H1 (cell line): ENCODE results near the gene THOC6. TPM values are rescaled to one million over a fixed set of nuclear protein-coding genes. Genes with fewer than 3 reads are reported as not detected.

Source experiments
- CTCF ChIA-PET: fragments of 300-600 bp; sonication (Branson Sonifier 250); formaldehyde crosslinking; loops from one replicate; lab custom pipeline; 2021; ENCODE audit not compliant: partially characterized antibody; lab: Charles Lee
- POLR2A ChIA-PET: fragments of 300-600 bp; sonication (Branson Sonifier 250); formaldehyde crosslinking; loops from one replicate; lab custom pipeline; 2021; ENCODE audit warnings: inconsistent platforms; ENCODE audit not compliant: partially characterized antibody; lab: Charles Lee
- DNase-seq, 2 experiments: peaks; one replicate each; pipeline versions ENCODE4 v3.0.0 to v3.0.0-alpha.2; 2010 to 2022; ENCODE audit warnings: low spot score in 2 of 2, low read depth in 1 of 2, mixed read lengths in 1 of 2
- FAIRE-seq: peaks from 2 replicates; lab custom pipeline; 2011; peaks lifted over from hg19 to GRCh38; lab: Jason Lieb, UNC
- H2AFZ ChIP-seq: 2 replicates; pipeline ENCODE4 v1.8.1; 2012; ENCODE audit warnings: low read length, inconsistent platforms
- H2AK5ac ChIP-seq: 2 replicates; pipeline ENCODE4 v1.6.1; 2013; ENCODE audit warnings: low read depth, low read length
- H2BK120ac ChIP-seq: replicated peaks from 2 replicates; pipeline ENCODE3; 2013; ENCODE audit warnings: low read depth, low read length, inconsistent platforms
- H2BK12ac ChIP-seq: 2 replicates; pipeline ENCODE4 v1.6.1; 2013; ENCODE audit warnings: low read depth, low read length
- H2BK15ac ChIP-seq: 2 replicates; pipeline ENCODE4 v1.6.1; 2013; ENCODE audit warnings: low read length
- H2BK20ac ChIP-seq: 2 replicates; pipeline ENCODE4 v1.6.1; 2013; ENCODE audit warnings: low read length
- H2BK5ac ChIP-seq: 2 replicates; pipeline ENCODE4 v1.6.1; 2013; ENCODE audit warnings: low read depth, low read length
- H3K14ac ChIP-seq: 2 replicates; pipeline ENCODE4 v1.6.1; 2013; ENCODE audit warnings: inconsistent platforms; ENCODE audit not compliant: insufficient read length
- H3K18ac ChIP-seq: 2 replicates; pipeline ENCODE4 v1.6.1; 2013; ENCODE audit warnings: low read length; ENCODE audit errors: extremely low read depth
- H3K23ac ChIP-seq: 2 replicates; pipeline ENCODE4 v1.6.1; 2013; ENCODE audit warnings: inconsistent platforms; ENCODE audit not compliant: insufficient read length
- H3K23me2 ChIP-seq: 2 replicates; pipeline ENCODE4 v1.6.1; 2013; ENCODE audit warnings: low read depth, low read length
- H3K27ac ChIP-seq: 2 replicates; pipeline ENCODE4 v1.6.1; 2011; ENCODE audit warnings: low read depth, low read length, inconsistent platforms
- H3K27me3 ChIP-seq, 4 experiments: replicated peaks in 1 of 4; 1 replicate in 1 of 4; 2 replicates in 3 of 4; pipeline versions ENCODE4 v1.6.1 to v1.8.1; 2011 to 2013; ENCODE audit warnings: low read length in 3 of 4, mild to moderate bottlenecking in 3 of 4, inconsistent platforms in 2 of 4, mixed read lengths in 2 of 4, moderate library complexity in 1 of 4; ENCODE audit not compliant: control insufficient read depth in 3 of 4, insufficient read depth in 3 of 4; ENCODE audit errors: extremely low read depth in 1 of 4
- H3K36me3 ChIP-seq, 4 experiments: 2 replicates each; pipeline versions ENCODE4 v1.6.1 to v1.8.1; 2011 to 2013; ENCODE audit warnings: mild to moderate bottlenecking in 4 of 4, low read length in 3 of 4, moderate library complexity in 2 of 4, control low read depth in 1 of 4, inconsistent platforms in 1 of 4; ENCODE audit not compliant: insufficient read depth in 4 of 4, control insufficient read depth in 2 of 4
- H3K4ac ChIP-seq: replicated peaks from 2 replicates; pipeline ENCODE3; 2013; ENCODE audit warnings: low read length, low read depth, mixed read lengths, inconsistent platforms; ENCODE audit not compliant: insufficient read length
- H3K4me1 ChIP-seq, 4 experiments: replicated peaks in 1 of 4; 1 replicate in 1 of 4; 2 replicates in 3 of 4; pipeline versions ENCODE4 v1.6.1 to v1.8.1; 2011 to 2013; ENCODE audit warnings: low read length in 3 of 4, inconsistent platforms in 2 of 4, mixed read lengths in 1 of 4; ENCODE audit not compliant: insufficient read depth in 4 of 4, control insufficient read depth in 3 of 4
- H3K4me2 ChIP-seq, 2 experiments: 2 replicates each; pipeline versions ENCODE4 v1.6.1 to v1.8.1; 2011 to 2013; ENCODE audit warnings: low read depth in 2 of 2, low read length in 2 of 2, control low read depth in 1 of 2, inconsistent platforms in 1 of 2, mild to moderate bottlenecking in 1 of 2; ENCODE audit not compliant: insufficient read depth in 1 of 2
- H3K4me3 ChIP-seq, 4 experiments: fragments of 200-600, 300-600 bp in 1 of 4; sonication (generic), shearing (Covaris generic), sonication (Bioruptor Twin) in 1 of 4; 2 replicates each; pipeline versions ENCODE4 v1.5.1 to v1.8.1; 2011 to 2016; ENCODE audit warnings: low read length in 4 of 4, low read depth in 3 of 4, control low read depth in 2 of 4, inconsistent platforms in 2 of 4, mild to moderate bottlenecking in 2 of 4, mixed read lengths in 1 of 4, moderate library complexity in 1 of 4; ENCODE audit not compliant: insufficient read depth in 2 of 4; ENCODE audit errors: extremely low read depth in 1 of 4
- H3K56ac ChIP-seq: replicated peaks from 2 replicates; pipeline ENCODE3; 2013; ENCODE audit warnings: low read depth, mild to moderate bottlenecking, mixed read lengths, low read length, inconsistent platforms; ENCODE audit not compliant: insufficient read length
- H3K79me1 ChIP-seq: 2 replicates; pipeline ENCODE4 v1.6.1; 2013; ENCODE audit warnings: low read depth, low read length, control low read depth
- H3K79me2 ChIP-seq, 2 experiments: 2 replicates each; pipeline versions ENCODE4 v1.6.1 to v1.8.1; 2012 to 2013; ENCODE audit warnings: low read length in 2 of 2, mild to moderate bottlenecking in 2 of 2, inconsistent platforms in 1 of 2; ENCODE audit not compliant: insufficient read depth in 2 of 2, control insufficient read depth in 1 of 2
- H3K9ac ChIP-seq, 4 experiments: replicated peaks in 1 of 4; 1 replicate in 1 of 4; 2 replicates in 3 of 4; pipeline versions ENCODE4 v1.6.1 to v1.8.1; 2011 to 2013; ENCODE audit warnings: low read depth in 3 of 4, low read length in 3 of 4, control low read depth in 2 of 4, mild to moderate bottlenecking in 2 of 4, moderate library complexity in 2 of 4, inconsistent platforms in 1 of 4; ENCODE audit errors: extremely low read depth in 1 of 4
- H3K9me3 ChIP-seq, 2 experiments: 2 replicates each; pipeline versions ENCODE4 v1.6.1 to v1.8.1; 2012 to 2013; ENCODE audit warnings: mild to moderate bottlenecking in 2 of 2, moderate library complexity in 2 of 2, control low read depth in 1 of 2, inconsistent platforms in 1 of 2, low read depth in 1 of 2, low read length in 1 of 2, mixed read lengths in 1 of 2; ENCODE audit not compliant: insufficient read depth in 2 of 2
- H4K20me1 ChIP-seq, 2 experiments: replicated peaks in 1 of 2; 2 replicates each; pipeline versions ENCODE3 to v1.8.1; 2011 to 2013; ENCODE audit warnings: inconsistent platforms in 2 of 2, low read length in 2 of 2, mild to moderate bottlenecking in 1 of 2; ENCODE audit not compliant: insufficient read depth in 2 of 2, control insufficient read depth in 1 of 2
- H4K5ac ChIP-seq: 2 replicates; pipeline ENCODE4 v1.6.1; 2013; ENCODE audit warnings: low read length, low read depth, mixed read lengths, inconsistent platforms; ENCODE audit not compliant: insufficient read length
- H4K8ac ChIP-seq: 2 replicates; pipeline ENCODE4 v1.8.0; 2013; ENCODE audit warnings: mild to moderate bottlenecking, moderate library complexity, low read length, inconsistent platforms; ENCODE audit not compliant: insufficient read depth; ENCODE audit errors: extremely low read depth
- H4K91ac ChIP-seq: replicated peaks from 2 replicates; pipeline ENCODE3; 2013; ENCODE audit warnings: low read length, mixed read lengths, inconsistent platforms; ENCODE audit not compliant: insufficient read length
- BCL11A ChIP-seq, 2 experiments: IDR thresholded peaks; one replicate each; pipeline ENCODE4 v1.6.1; 2011; ENCODE audit warnings: low read depth in 2 of 2, low read length in 2 of 2, mild to moderate bottlenecking in 2 of 2
- CREB1 ChIP-seq: IDR thresholded peaks from 2 replicates; pipeline ENCODE4 v1.6.1; 2012; ENCODE audit warnings: inconsistent platforms
- CTBP2 ChIP-seq: IDR thresholded peaks from 2 replicates; pipeline ENCODE4 v1.7.0; 2011; ENCODE audit warnings: borderline replicate concordance, mild to moderate bottlenecking, moderate library complexity, mixed read lengths, low read length; ENCODE audit not compliant: insufficient read depth, insufficient read length
- EGR1 ChIP-seq: IDR thresholded peaks from 2 replicates; pipeline ENCODE4 v1.6.1; 2011; ENCODE audit warnings: low read depth, low read length, borderline replicate concordance
- JUN ChIP-seq: IDR thresholded peaks from 2 replicates; pipeline ENCODE4 v1.6.1; 2011; ENCODE audit warnings: low read depth, mild to moderate bottlenecking, improper control_type of control experiment, low read length
- MAFK ChIP-seq: IDR thresholded peaks from 2 replicates; pipeline ENCODE4 v1.6.1; 2012; ENCODE audit warnings: low read depth, mild to moderate bottlenecking, improper control_type of control experiment, low read length
- POLR2AphosphoS5 ChIP-seq: IDR thresholded peaks from 2 replicates; pipeline ENCODE4 v1.6.1; 2011; ENCODE audit warnings: low read depth, low read length
- SAP30 ChIP-seq: fragments of 300-600 bp; sonication (generic); IDR thresholded peaks from 2 replicates; pipeline ENCODE4 v1.7.1; 2012; ENCODE audit warnings: low read length, moderate library complexity, mild to moderate bottlenecking, inconsistent platforms; ENCODE audit not compliant: insufficient read depth, insufficient replicate concordance
- SIX5 ChIP-seq: IDR thresholded peaks from 2 replicates; pipeline ENCODE4 v1.6.1; 2011; ENCODE audit warnings: mild to moderate bottlenecking, low read depth, low read length
- SP1 ChIP-seq: IDR thresholded peaks from 2 replicates; pipeline ENCODE4 v1.6.1; 2011; ENCODE audit warnings: low read depth, low read length
- YY1 ChIP-seq: IDR thresholded peaks from 2 replicates; pipeline ENCODE4 v1.6.1; 2011; ENCODE audit warnings: low read depth, mild to moderate bottlenecking, low read length
- WGBS, 2 experiments: shearing (Covaris generic) in 1 of 2; methylation state at CpG; one replicate each; pipeline versions ENCODE4 v1.1.6 to v1.1.7; 2013 to 2015; ENCODE audit warnings: low lambda C conversion rate in 2 of 2, mixed read lengths in 2 of 2, inconsistent platforms in 1 of 2, low coverage in 1 of 2, missing lambda C conversion rate in 1 of 2; ENCODE audit not compliant: insufficient replicate concordance in 2 of 2, insufficient coverage in 1 of 2, insufficient read length in 1 of 2; ENCODE audit errors: extremely low coverage in 1 of 2, missing lambda C conversion rate in 1 of 2; 5-methylcytosine and 5-hydroxymethylcytosine counted together
- polyA plus RNA-seq, 7 experiments: library from polyadenylated mRNA; depleted of rRNA in 3 of 7; stranded (reverse) in 5 of 7; unstranded in 2 of 7; fragments of >200 nt in 5 of 7; fragments of 200-250 nt in 2 of 7; gene quantifications; 1 replicate in 5 of 7; 2 replicates in 1 of 7; 4 replicates in 1 of 7; pipeline versions ENCODE4 v1.2.1 to v1.2.3, GENCODE V29; 2011 to 2013; ENCODE audit warnings: missing spikeins in 2 of 7, mixed read lengths in 2 of 7
- total RNA-seq: library from RNA; stranded (reverse); fragmentation: NEBNext Ultra II Directional; extraction: Animal tissue kit (Norgen Biotek cat#: 25700); gene quantifications from 2 replicates; pipeline ENCODE4 v1.2.1, GENCODE V29; 2021
- TF ChIP-seq, protein P1 (sequence below), 3 experiments: IDR thresholded peaks; 1 replicate in 2 of 3; 2 replicates in 1 of 3; pipeline versions ENCODE4 v1.5.1 to v1.6.1; 2011; ENCODE audit warnings: low read length in 3 of 3, mild to moderate bottlenecking in 3 of 3, inconsistent platforms in 2 of 3, low read depth in 1 of 3, moderate library complexity in 1 of 3; ENCODE audit not compliant: insufficient read depth in 1 of 3; ENCODE audit errors: control extremely low read depth in 1 of 3

Gene THOC6
- total and polyA plus RNA-seq, 2 of the 8 experiments (the other 6 are each of a cell fraction or from before 2014, with no cell fraction given) = 78.5 to 111 TPM

GRCh38 chr16:2976673-2977072 is 47.2 kb upstream of the THOC6 start:
- no peak overlapping the region for H3K23ac ChIP-seq
- peaks cover 0 to 13% (median 9%) of the 10 kb centered on the region in 4 experiments; a peak in 6 of 7 replicates for H3K4me1 ChIP-seq
- no peak overlapping the region for H3K4me2 ChIP-seq
- no peak overlapping the region for H3K14ac ChIP-seq
- no peak overlapping the region for H2BK120ac ChIP-seq
- DNase-seq = no peak
- H2BK5ac ChIP-seq = no peak overlapping the region
- peaks cover 10% of the 10 kb centered on the region; the same call in 1 of the 2 replicates for H3K23me2 ChIP-seq
- no peak for FAIRE-seq
- H3K9me3 ChIP-seq = no peaks in the 10 kb centered on the region
- no peak overlapping the region for H4K8ac ChIP-seq
- peaks cover 20 to 44% (median 33%) of the 10 kb centered on the region in 4 experiments for H3K36me3 ChIP-seq
- no peaks in the 10 kb centered on the region for H3K27me3 ChIP-seq
- H4K5ac ChIP-seq = no peak overlapping the region
- H3K9ac ChIP-seq = no peak overlapping the region
- no peak overlapping the region for H2BK20ac ChIP-seq
- H3K4ac ChIP-seq = no peak overlapping the region
- peaks cover 0 to 8% of the 10 kb centered on the region in 2 experiments; a peak in 2 of 4 replicates for H3K79me2 ChIP-seq
- H2BK12ac ChIP-seq = no peak overlapping the region
- H2BK15ac ChIP-seq = no peak overlapping the region
- H2AK5ac ChIP-seq = no peak overlapping the region
- no peak overlapping the region for H3K27ac ChIP-seq
- no peak overlapping the region for H2AFZ ChIP-seq
- no peak overlapping the region for H3K56ac ChIP-seq
- POLR2A ChIA-PET = interaction anchor here (1.2 to 25.4 kb wide), 7 partner anchors 10 to 53 kb away, joined by 3 to 455 read pairs (median 9); partner anchors contain the start of genes CLDN6, HCFC1R1, KREMEN2 and PAQR4
- H4K91ac ChIP-seq = no peak overlapping the region
- H3K4me3 ChIP-seq = no peak overlapping the region
- H3K18ac ChIP-seq = no peak overlapping the region
- peaks cover 20 to 33% of the 10 kb centered on the region in 2 experiments for H4K20me1 ChIP-seq
- WGBS, 2 experiments = 86% methylated on average over 15 of the region's 15 CpGs; no CpG with 5 or more reads in 1 of the 2 experiments
- CTCF ChIA-PET = interaction anchor here (0.6 to 2.0 kb wide), 8 partner anchors 9 to 57 kb away, joined by 3 to 10 read pairs (median 4); partner anchors contain the start of gene KREMEN2
- peaks cover 14% of the 10 kb centered on the region for H3K79me1 ChIP-seq
- TF ChIP-seq SIX5 (no peak), CTBP2 (no peak), POLR2AphosphoS5 (no peak), YY1 (no peak), CREB1 (no peak), BCL11A (IDR thresholded peaks at IDR 0.05; ENCODE audit: low read depth in 2 of 2, low read length in 2 of 2) (no peak), JUN (no peak), MAFK (no peak), SP1 (no peak), EGR1 (no peak), SAP30 (no peak)
- TF ChIP-seq, protein P1, sequence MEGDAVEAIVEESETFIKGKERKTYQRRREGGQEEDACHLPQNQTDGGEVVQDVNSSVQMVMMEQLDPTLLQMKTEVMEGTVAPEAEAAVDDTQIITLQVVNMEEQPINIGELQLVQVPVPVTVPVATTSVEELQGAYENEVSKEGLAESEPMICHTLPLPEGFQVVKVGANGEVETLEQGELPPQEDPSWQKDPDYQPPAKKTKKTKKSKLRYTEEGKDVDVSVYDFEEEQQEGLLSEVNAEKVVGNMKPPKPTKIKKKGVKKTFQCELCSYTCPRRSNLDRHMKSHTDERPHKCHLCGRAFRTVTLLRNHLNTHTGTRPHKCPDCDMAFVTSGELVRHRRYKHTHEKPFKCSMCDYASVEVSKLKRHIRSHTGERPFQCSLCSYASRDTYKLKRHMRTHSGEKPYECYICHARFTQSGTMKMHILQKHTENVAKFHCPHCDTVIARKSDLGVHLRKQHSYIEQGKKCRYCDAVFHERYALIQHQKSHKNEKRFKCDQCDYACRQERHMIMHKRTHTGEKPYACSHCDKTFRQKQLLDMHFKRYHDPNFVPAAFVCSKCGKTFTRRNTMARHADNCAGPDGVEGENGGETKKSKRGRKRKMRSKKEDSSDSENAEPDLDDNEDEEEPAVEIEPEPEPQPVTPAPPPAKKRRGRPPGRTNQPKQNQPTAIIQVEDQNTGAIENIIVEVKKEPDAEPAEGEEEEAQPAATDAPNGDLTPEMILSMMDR (IDR thresholded peaks at IDR 0.05; ENCODE audit: control extremely low read depth in 1 of 3, insufficient read depth in 1 of 3, low read depth in 1 of 3, low read length in 3 of 3) = no peak
